Activated CD8-positive, alpha-beta memory T cell treated with anti-CD3 and anti-CD28 coated beads for 1 hour (primary cell): ENCODE measurements around the gene ITIH5.
A peak's percentile ranks its signal among the peaks of the same experiment; 100 is the strongest.
"Not testable (repeated sequence)": the region's sequence is repeated elsewhere in the genome, so short reads cannot be mapped to it uniquely, and the experiment has no call there.

Experiments
- DNase-seq, 2 donors: peaks; one replicate each; pipeline ENCODE4 v3.0.0-alpha.2; 2020; ENCODE audit warnings: low read depth in 1 of 2; ENCODE audit errors: extremely low read depth in 1 of 2

ITIH5 gene

GRCh38 chr10:7689591-7689990, 22.8 kb upstream of the ITIH5 start:
- DNase-seq = no peak

DNA sequence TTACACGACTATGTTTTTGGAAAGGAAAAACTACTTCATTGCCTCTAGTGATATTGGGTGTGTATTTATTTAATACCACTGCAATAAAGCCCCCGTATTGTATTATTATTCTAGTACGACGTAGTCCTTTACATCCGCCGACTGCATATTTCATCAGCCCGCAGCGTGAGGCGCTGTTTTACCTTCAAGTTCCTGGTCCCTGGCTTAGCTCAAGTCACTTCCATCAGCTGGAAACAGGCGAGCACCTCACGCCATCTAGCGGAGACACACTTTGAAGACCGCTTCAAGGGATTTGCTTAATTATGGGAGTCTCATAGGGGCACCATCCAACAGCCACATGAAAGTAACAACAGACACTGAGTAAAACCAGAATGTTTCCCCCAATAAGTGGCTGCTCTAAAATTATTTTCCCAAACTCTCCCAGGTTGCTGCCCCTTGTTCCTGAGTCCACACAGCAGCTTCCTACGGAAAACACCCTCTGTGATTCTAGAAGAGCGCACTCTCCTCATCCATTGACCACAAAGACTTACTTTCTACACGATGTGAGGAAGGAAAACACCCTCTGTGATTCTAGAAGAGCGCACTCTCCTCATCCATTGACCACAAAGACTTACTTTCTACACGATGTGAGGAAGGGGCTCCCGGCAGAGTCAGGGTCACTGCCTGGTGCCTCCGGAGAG, 20.6 kb upstream of the ITIH5 start:
- peak; percentile 34 to 45 for DNase-seq

DNA sequence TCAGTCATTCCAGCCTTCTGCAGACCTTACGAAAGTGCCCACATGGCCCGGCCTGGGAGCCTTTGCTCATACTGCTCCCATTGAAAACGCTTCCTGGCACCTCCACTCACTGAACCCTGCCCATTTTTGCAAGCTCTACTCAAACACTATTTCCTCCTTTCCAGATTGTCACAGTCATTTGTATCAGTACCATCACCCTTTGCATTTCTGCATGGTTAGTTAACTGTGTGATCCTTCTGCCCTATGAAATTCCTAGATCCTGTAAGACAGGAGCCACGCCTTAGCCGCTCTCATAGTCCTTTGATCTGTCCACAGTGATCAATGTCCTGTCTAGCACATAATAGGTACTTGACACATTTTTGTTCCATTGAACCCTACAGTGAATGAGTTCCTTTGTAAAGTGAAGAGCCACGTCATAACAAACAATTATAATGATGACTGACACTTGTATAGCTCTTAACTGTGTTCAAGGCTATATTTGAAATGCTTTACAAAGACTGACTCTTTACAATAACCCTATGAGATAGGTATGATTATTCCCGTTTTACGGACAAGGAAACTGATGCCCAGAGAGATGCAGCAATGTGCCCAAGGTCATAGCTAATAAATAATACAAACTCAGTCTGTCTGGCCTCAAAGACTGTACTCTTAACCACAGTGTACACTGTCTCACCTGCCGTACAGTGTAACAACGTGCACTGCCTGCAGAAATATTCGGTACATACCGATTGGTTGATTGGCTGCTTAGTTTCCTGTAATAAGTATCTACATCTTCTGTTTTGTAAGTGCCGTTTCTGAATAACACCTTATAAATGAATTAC, 19.8 kb upstream of the ITIH5 start:
- no peak for DNase-seq

DNA sequence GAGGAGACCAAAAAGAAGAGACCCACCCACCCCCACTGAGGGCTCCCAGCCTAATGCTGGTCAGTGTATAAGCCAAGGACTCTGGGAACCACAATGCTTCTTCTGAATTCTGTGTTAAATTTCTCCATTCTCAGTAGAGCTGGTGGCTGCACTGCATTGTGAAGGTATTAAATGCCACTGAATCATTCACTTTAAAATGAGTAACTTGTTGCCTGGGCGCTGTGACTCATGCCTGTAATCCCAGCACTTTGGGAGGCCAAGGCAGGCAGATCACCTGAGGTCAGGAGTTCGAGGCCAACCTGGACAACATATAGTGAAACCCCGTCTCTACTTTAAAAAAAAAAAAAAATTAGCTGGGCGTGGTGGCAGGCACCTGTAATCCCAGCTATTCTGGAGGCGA, 13.3 kb upstream of the ITIH5 start:
- DNase-seq = not testable (repeated sequence)

DNA sequence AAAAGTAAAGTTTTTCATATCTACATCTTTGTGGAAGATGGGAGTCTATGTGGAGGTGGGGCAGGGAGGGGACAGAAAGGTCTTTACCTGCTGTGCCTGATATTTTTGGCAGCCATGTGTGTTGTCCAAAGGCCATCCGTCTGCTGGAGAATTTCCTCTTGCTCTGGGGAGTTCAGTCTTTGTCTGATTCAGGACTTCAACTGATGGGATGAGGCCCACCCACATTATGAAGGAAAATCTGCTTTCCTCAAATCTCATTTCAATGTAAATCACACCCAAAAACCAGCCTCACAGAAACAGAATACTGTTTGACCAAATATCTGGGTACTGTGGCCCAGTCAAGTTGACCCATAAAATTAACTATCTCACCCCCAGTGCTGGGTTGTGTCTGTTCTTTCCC, 12.5 kb upstream of the ITIH5 start:
- DNase-seq = no peak

DNA sequence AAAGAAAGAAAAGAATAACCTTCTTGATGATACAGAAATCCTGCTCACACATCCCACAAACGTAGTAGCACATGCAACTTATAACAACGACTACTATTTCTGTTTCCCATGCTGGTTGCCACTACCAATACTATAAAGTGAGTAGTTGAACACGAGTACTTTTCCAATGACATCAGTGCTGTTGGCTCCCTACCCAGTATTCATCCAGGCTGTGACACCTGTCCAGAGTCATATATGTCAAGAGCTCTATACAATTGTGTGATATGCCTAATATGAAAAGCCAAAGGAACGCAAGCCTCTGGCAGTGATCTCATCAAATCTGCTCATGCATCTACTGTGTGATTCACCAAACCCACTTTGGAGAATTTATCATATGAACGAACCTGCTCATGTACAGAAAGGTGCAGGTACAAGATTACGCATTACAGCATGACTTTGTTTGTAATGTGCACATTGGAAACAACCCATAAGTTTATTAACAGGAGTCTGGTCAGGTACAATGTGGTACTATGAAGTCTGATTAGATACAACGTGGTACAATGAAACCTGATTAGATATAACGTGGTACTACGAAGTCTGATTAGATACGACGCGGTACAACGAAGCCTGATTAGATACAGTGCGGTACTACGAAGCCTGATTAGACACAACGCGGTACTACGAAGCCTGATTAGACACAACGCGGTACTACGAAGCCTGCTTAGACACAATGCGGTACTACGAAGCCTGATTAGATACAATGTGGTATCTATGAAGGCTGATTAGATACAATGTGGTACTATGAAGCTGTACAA, 5.8 kb upstream of the ITIH5 start:
- no peak for DNase-seq

GRCh38 chr10:7670157-7670556, 3.4 kb upstream of the ITIH5 start:
- no peak for DNase-seq

DNA sequence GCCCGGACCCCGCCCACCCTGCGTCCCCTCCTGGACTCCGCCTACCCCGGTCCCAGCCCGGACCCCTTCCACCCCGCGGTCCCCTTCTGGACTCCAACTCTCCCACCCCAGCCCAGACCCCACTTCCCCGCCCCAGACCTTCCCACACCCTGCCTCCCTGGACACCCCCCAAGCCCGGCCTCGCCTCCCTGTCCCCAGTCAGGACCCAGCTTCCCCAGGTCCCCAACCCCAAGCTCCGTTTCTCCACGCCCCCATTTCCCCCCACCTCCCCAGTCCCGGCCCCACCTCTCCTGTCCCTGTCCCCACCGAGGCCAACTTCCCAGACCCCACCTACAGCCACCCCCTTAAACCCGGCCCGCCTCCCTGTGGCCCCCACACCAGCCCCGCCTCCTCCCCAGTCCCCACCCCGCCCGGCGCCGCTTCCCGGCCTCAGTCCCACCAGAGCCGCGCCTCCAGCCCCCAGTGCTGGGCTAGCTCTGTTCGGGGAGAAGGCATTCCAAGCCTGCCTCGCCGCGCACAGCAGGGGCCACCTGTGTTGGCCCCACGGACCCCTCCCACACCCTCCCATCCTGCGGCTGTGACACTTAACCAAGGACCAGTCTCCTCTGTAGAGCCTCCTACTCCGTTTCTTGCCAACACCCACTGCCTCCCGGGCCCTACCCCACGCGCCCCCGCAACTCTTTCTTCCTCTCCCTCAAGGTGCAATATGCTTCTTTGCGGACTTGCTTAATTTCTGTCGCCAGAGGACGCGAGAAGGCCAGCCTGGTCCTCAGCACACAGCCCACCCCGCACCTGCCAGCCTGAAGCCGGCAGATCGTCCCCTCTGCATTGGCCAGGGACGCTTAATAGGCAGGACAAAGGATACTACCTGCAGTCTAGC, 736 bp upstream of the ITIH5 start:
- DNase-seq = no peak

GRCh38 chr10:7665767-7666166, 999 bp downstream of the ITIH5 start:
- no peak for DNase-seq

DNA sequence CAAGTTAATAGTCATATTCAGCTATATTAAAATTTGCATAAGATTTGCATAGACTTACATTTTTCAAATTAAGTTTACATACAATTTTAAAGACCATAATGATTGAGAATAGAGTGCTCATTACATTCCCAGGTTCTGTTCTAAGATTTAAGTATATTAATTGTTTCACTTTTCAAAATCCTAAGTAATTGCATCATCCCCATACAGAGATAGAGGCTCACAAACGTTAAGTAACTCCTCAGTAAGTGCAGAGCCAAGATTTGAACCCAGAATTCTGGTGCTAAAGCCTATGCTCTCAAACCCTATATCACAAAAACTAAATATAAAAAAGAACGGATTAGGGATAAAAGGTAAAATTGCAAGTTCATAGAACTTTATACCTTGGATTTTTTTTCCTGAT, 2.1 kb downstream of the ITIH5 start:
- DNase-seq = no peak

DNA sequence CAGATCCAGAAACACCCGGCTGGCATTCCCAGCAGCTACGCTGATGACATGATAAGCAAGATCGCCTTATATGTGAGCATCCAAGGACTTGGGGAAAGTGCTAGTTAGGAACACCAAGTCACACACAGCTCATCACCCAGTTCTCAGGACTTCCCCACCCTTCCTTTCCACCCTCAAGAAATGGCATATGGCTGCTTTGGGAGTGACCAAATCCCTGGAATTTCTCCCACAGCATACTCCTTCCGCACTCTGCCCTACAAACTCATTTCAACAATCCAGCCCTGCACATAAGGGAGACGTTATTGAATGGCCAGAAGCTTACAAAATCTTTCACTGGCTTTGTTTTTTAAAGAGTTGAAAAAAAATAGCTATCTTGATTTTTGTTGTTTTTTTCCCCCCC, 4.2 kb downstream of the ITIH5 start:
- DNase-seq = no peak

GRCh38 chr10:7659560-7659959, 7.2 kb downstream of the ITIH5 start:
- no peak for DNase-seq

- DNase-seq = no peak
Observed at GRCh38 chr10:7657552-7657951, 9.2 kb downstream of the ITIH5 start.

DNA sequence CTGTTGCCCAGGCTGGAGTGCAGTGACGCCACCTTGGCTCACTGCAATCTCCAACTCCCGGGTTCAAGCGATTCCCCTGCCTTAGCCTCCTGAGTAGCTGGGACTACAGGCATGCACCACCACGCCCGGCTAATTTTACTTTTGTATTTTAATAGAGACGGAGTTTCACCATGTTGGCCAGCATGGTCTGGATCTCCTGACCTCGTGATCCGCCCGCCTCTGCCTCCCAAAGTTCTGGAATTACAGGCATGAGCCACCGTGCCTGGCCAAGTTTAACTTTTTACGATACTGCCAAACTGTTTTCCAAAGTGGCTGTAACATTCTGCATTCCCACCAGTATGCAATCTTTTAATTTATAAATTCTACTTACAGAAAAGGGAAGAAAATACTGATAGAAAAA, 9.7 kb downstream of the ITIH5 start:
- DNase-seq = not testable (repeated sequence)

GRCh38 chr10:7651853-7652470, 14.8 kb downstream of the ITIH5 start:
- DNase-seq = no peak

DNA sequence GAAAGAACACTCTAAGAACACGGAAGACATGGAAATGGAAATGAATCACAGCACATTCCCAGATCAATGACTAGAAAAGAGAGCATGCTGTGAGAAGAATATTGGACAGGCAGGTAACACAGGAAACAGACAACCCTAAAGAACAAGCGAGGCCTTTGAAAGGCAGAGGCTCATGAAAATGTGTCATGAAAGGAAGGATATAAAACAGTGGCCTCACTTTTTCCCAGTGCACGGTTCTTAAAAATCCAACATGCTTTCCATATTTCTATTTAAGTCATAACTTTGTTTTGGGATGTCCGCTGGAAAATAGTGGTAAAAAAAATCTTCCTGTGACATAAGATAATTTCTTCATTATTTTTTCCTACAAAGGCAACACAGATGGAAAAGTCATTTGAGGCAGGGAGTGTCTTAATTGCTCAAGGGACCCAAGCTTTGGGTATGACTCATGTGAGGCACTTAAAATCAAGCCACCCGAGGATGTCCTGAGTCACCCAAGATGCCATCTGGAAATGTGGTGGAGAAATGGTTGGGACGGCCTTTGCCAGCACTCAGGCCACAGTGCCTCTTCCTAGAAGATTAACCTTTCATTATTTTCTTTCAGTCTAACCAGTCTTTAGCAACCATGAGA, 17.0 kb downstream of the ITIH5 start:
- no peak for DNase-seq

DNA sequence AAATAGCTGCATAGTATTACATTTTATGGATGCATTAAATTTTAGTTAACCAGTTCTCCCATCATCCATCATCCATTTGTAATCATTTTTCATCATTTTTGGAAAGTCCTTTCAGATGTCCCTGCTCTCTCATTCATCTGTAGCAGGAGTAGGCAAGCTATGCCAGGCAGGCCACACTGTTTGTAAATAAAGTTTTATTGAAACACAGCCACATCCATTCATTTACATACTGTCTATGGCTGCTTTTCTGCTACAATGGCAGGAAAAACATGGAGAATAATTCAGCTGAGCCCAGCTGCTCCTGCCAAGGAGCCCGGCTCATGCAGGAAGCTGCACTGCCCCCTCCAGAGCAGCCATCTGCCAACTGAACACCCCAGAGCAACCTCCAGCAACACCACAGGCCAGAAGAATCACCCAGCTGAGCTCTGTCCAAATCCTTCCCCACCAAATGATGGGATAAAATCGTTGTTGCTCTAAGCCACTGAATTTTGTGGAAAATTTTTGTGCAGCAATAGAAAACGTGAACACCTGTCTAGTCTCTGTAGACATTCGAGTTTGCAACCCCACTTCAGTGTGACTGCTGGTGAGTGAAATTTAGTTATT, 19.6 kb downstream of the ITIH5 start:
- no peak for DNase-seq

DNA sequence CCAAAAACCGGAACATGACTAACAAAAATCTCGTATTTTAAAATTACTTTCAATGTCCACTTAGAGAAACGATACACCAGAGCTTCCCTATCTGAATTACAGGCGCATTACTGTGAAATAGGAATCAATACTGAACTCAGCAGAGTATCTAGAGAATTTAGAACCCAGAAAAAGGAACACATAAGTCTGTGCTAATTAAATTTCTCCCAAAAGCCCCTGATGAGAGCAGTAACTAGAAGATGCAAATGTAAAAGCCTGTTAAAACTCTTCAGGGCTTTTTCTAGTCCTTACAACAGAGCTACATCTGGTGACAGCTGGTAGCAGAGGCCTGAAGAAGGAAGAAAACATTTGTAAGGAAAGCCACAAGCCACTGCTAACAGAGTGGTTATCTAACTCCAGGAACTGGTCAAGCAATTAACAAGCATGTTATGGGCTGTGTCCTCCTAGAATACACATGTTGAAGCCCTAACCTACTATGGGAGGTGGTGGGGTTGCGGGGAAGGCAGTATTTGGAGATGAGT, 24.2 kb downstream of the ITIH5 start:
- DNase-seq = no peak
